Erythroblast (primary cell): Measurements from ENCODE around the gene NRDC.

Experiments used
- GATA1 ChIP-seq: IDR thresholded peaks from 2 replicates; pipeline ENCODE4 v1.6.1; 2011; ENCODE audit warnings: low read depth, mild to moderate bottlenecking, control low read depth, low read length, moderate library complexity
- POLR2A ChIP-seq: IDR thresholded peaks from 2 replicates; pipeline ENCODE4 v1.6.1; 2011; ENCODE audit warnings: mild to moderate bottlenecking, low read length

GRCh38 chr1:51753969-51754368, 124.6 kb downstream of the NRDC start:
- TF ChIP-seq POLR2A = no peak
- TF ChIP-seq GATA1 = no peak
